Retina (tissue), 1 donor: ENCODE results near the gene NCBP1.

Experiments
- DNase-seq: peaks from one replicate; pipeline ENCODE4 v3.0.0-alpha.2; 2016

Gene NCBP1

DNA sequence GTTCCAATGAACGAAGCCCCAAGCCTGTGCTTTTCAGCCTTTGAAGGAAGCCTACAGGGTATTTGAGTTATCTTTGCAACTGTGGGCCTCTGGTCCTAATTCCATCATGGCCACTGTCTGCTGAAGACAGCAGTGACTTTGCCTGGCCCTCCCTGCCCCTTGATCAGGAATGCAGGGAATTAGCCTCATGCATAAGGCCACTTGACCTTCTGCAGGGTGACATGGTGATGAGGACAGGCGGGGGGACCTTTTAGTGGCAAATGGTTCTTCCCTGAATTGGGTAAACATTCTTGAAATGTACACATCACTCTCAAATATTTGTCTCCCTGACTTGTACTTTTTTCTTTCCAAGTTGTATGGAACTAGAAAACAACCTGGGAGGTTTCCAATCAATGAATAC lies 88.7 kb downstream of the NCBP1 start:
- no peak for DNase-seq
